H1 (cell line): ENCODE measurements around the gene OR10A6. TPM values are rescaled to one million over a fixed set of nuclear protein-coding genes. Genes with fewer than 3 reads are reported as not detected.

Source experiments
- CTCF ChIA-PET: fragments of 300-600 bp; sonication (Branson Sonifier 250); formaldehyde crosslinking; loops from one replicate; lab custom pipeline; 2021; ENCODE audit not compliant: partially characterized antibody; lab: Charles Lee
- POLR2A ChIA-PET: fragments of 300-600 bp; sonication (Branson Sonifier 250); formaldehyde crosslinking; loops from one replicate; lab custom pipeline; 2021; ENCODE audit warnings: inconsistent platforms; ENCODE audit not compliant: partially characterized antibody; lab: Charles Lee
- DNase-seq, 2 experiments: peaks; one replicate each; pipeline versions ENCODE4 v3.0.0 to v3.0.0-alpha.2; 2010 to 2022; ENCODE audit warnings: low spot score in 2 of 2, low read depth in 1 of 2, mixed read lengths in 1 of 2
- FAIRE-seq: peaks from 2 replicates; lab custom pipeline; 2011; peaks lifted over from hg19 to GRCh38; lab: Jason Lieb, UNC
- H2AFZ ChIP-seq: 2 replicates; pipeline ENCODE4 v1.8.1; 2012; ENCODE audit warnings: low read length, inconsistent platforms
- H2AK5ac ChIP-seq: 2 replicates; pipeline ENCODE4 v1.6.1; 2013; ENCODE audit warnings: low read depth, low read length
- H2BK120ac ChIP-seq: replicated peaks from 2 replicates; pipeline ENCODE3; 2013; ENCODE audit warnings: low read depth, low read length, inconsistent platforms
- H2BK12ac ChIP-seq: 2 replicates; pipeline ENCODE4 v1.6.1; 2013; ENCODE audit warnings: low read depth, low read length
- H2BK15ac ChIP-seq: 2 replicates; pipeline ENCODE4 v1.6.1; 2013; ENCODE audit warnings: low read length
- H2BK20ac ChIP-seq: 2 replicates; pipeline ENCODE4 v1.6.1; 2013; ENCODE audit warnings: low read length
- H2BK5ac ChIP-seq: 2 replicates; pipeline ENCODE4 v1.6.1; 2013; ENCODE audit warnings: low read depth, low read length
- H3K14ac ChIP-seq: 2 replicates; pipeline ENCODE4 v1.6.1; 2013; ENCODE audit warnings: inconsistent platforms; ENCODE audit not compliant: insufficient read length
- H3K18ac ChIP-seq: 2 replicates; pipeline ENCODE4 v1.6.1; 2013; ENCODE audit warnings: low read length; ENCODE audit errors: extremely low read depth
- H3K23ac ChIP-seq: 2 replicates; pipeline ENCODE4 v1.6.1; 2013; ENCODE audit warnings: inconsistent platforms; ENCODE audit not compliant: insufficient read length
- H3K23me2 ChIP-seq: 2 replicates; pipeline ENCODE4 v1.6.1; 2013; ENCODE audit warnings: low read depth, low read length
- H3K27ac ChIP-seq: 2 replicates; pipeline ENCODE4 v1.6.1; 2011; ENCODE audit warnings: low read depth, low read length, inconsistent platforms
- H3K27me3 ChIP-seq, 4 experiments: replicated peaks in 1 of 4; 1 replicate in 1 of 4; 2 replicates in 3 of 4; pipeline versions ENCODE4 v1.6.1 to v1.8.1; 2011 to 2013; ENCODE audit warnings: low read length in 3 of 4, mild to moderate bottlenecking in 3 of 4, inconsistent platforms in 2 of 4, mixed read lengths in 2 of 4, moderate library complexity in 1 of 4; ENCODE audit not compliant: control insufficient read depth in 3 of 4, insufficient read depth in 3 of 4; ENCODE audit errors: extremely low read depth in 1 of 4
- H3K36me3 ChIP-seq, 4 experiments: 2 replicates each; pipeline versions ENCODE4 v1.6.1 to v1.8.1; 2011 to 2013; ENCODE audit warnings: mild to moderate bottlenecking in 4 of 4, low read length in 3 of 4, moderate library complexity in 2 of 4, control low read depth in 1 of 4, inconsistent platforms in 1 of 4; ENCODE audit not compliant: insufficient read depth in 4 of 4, control insufficient read depth in 2 of 4
- H3K4ac ChIP-seq: replicated peaks from 2 replicates; pipeline ENCODE3; 2013; ENCODE audit warnings: low read length, low read depth, mixed read lengths, inconsistent platforms; ENCODE audit not compliant: insufficient read length
- H3K4me1 ChIP-seq, 4 experiments: replicated peaks in 1 of 4; 1 replicate in 1 of 4; 2 replicates in 3 of 4; pipeline versions ENCODE4 v1.6.1 to v1.8.1; 2011 to 2013; ENCODE audit warnings: low read length in 3 of 4, inconsistent platforms in 2 of 4, mixed read lengths in 1 of 4; ENCODE audit not compliant: insufficient read depth in 4 of 4, control insufficient read depth in 3 of 4
- H3K4me2 ChIP-seq, 2 experiments: 2 replicates each; pipeline versions ENCODE4 v1.6.1 to v1.8.1; 2011 to 2013; ENCODE audit warnings: low read depth in 2 of 2, low read length in 2 of 2, control low read depth in 1 of 2, inconsistent platforms in 1 of 2, mild to moderate bottlenecking in 1 of 2; ENCODE audit not compliant: insufficient read depth in 1 of 2
- H3K4me3 ChIP-seq, 4 experiments: fragments of 200-600, 300-600 bp in 1 of 4; sonication (generic), shearing (Covaris generic), sonication (Bioruptor Twin) in 1 of 4; 2 replicates each; pipeline versions ENCODE4 v1.5.1 to v1.8.1; 2011 to 2016; ENCODE audit warnings: low read length in 4 of 4, low read depth in 3 of 4, control low read depth in 2 of 4, inconsistent platforms in 2 of 4, mild to moderate bottlenecking in 2 of 4, mixed read lengths in 1 of 4, moderate library complexity in 1 of 4; ENCODE audit not compliant: insufficient read depth in 2 of 4; ENCODE audit errors: extremely low read depth in 1 of 4
- H3K56ac ChIP-seq: replicated peaks from 2 replicates; pipeline ENCODE3; 2013; ENCODE audit warnings: low read depth, mild to moderate bottlenecking, mixed read lengths, low read length, inconsistent platforms; ENCODE audit not compliant: insufficient read length
- H3K79me1 ChIP-seq: 2 replicates; pipeline ENCODE4 v1.6.1; 2013; ENCODE audit warnings: low read depth, low read length, control low read depth
- H3K79me2 ChIP-seq, 2 experiments: 2 replicates each; pipeline versions ENCODE4 v1.6.1 to v1.8.1; 2012 to 2013; ENCODE audit warnings: low read length in 2 of 2, mild to moderate bottlenecking in 2 of 2, inconsistent platforms in 1 of 2; ENCODE audit not compliant: insufficient read depth in 2 of 2, control insufficient read depth in 1 of 2
- H3K9ac ChIP-seq, 4 experiments: replicated peaks in 1 of 4; 1 replicate in 1 of 4; 2 replicates in 3 of 4; pipeline versions ENCODE4 v1.6.1 to v1.8.1; 2011 to 2013; ENCODE audit warnings: low read depth in 3 of 4, low read length in 3 of 4, control low read depth in 2 of 4, mild to moderate bottlenecking in 2 of 4, moderate library complexity in 2 of 4, inconsistent platforms in 1 of 4; ENCODE audit errors: extremely low read depth in 1 of 4
- H3K9me3 ChIP-seq, 2 experiments: 2 replicates each; pipeline versions ENCODE4 v1.6.1 to v1.8.1; 2012 to 2013; ENCODE audit warnings: mild to moderate bottlenecking in 2 of 2, moderate library complexity in 2 of 2, control low read depth in 1 of 2, inconsistent platforms in 1 of 2, low read depth in 1 of 2, low read length in 1 of 2, mixed read lengths in 1 of 2; ENCODE audit not compliant: insufficient read depth in 2 of 2
- H4K20me1 ChIP-seq, 2 experiments: replicated peaks in 1 of 2; 2 replicates each; pipeline versions ENCODE3 to v1.8.1; 2011 to 2013; ENCODE audit warnings: inconsistent platforms in 2 of 2, low read length in 2 of 2, mild to moderate bottlenecking in 1 of 2; ENCODE audit not compliant: insufficient read depth in 2 of 2, control insufficient read depth in 1 of 2
- H4K5ac ChIP-seq: 2 replicates; pipeline ENCODE4 v1.6.1; 2013; ENCODE audit warnings: low read length, low read depth, mixed read lengths, inconsistent platforms; ENCODE audit not compliant: insufficient read length
- H4K8ac ChIP-seq: 2 replicates; pipeline ENCODE4 v1.8.0; 2013; ENCODE audit warnings: mild to moderate bottlenecking, moderate library complexity, low read length, inconsistent platforms; ENCODE audit not compliant: insufficient read depth; ENCODE audit errors: extremely low read depth
- H4K91ac ChIP-seq: replicated peaks from 2 replicates; pipeline ENCODE3; 2013; ENCODE audit warnings: low read length, mixed read lengths, inconsistent platforms; ENCODE audit not compliant: insufficient read length
- CREB1 ChIP-seq: IDR thresholded peaks from 2 replicates; pipeline ENCODE4 v1.6.1; 2012; ENCODE audit warnings: inconsistent platforms
- RAD21 ChIP-seq, 2 experiments: IDR thresholded peaks in 1 of 2; conservative IDR thresholded peaks in 1 of 2; 2 replicates each; pipeline ENCODE4 v1.6.1; 2011; ENCODE audit warnings: low read depth in 2 of 2, low read length in 2 of 2, improper control_type of control experiment in 1 of 2, inconsistent platforms in 1 of 2, mild to moderate bottlenecking in 1 of 2, moderate library complexity in 1 of 2
- WGBS, 2 experiments: shearing (Covaris generic) in 1 of 2; methylation state at CpG; one replicate each; pipeline versions ENCODE4 v1.1.6 to v1.1.7; 2013 to 2015; ENCODE audit warnings: low lambda C conversion rate in 2 of 2, mixed read lengths in 2 of 2, inconsistent platforms in 1 of 2, low coverage in 1 of 2, missing lambda C conversion rate in 1 of 2; ENCODE audit not compliant: insufficient replicate concordance in 2 of 2, insufficient coverage in 1 of 2, insufficient read length in 1 of 2; ENCODE audit errors: extremely low coverage in 1 of 2, missing lambda C conversion rate in 1 of 2; 5-methylcytosine and 5-hydroxymethylcytosine counted together
- polyA plus RNA-seq, 7 experiments: library from polyadenylated mRNA; depleted of rRNA in 3 of 7; stranded (reverse) in 5 of 7; unstranded in 2 of 7; fragments of >200 nt in 5 of 7; fragments of 200-250 nt in 2 of 7; gene quantifications; 1 replicate in 5 of 7; 2 replicates in 1 of 7; 4 replicates in 1 of 7; pipeline versions ENCODE4 v1.2.1 to v1.2.3, GENCODE V29; 2011 to 2013; ENCODE audit warnings: missing spikeins in 2 of 7, mixed read lengths in 2 of 7
- total RNA-seq: library from RNA; stranded (reverse); fragmentation: NEBNext Ultra II Directional; extraction: Animal tissue kit (Norgen Biotek cat#: 25700); gene quantifications from 2 replicates; pipeline ENCODE4 v1.2.1, GENCODE V29; 2021

OR10A6 gene
- total and polyA plus RNA-seq, 2 of the 8 experiments (the other 6 are each of a cell fraction or from before 2014, with no cell fraction given): not detected

DNA sequence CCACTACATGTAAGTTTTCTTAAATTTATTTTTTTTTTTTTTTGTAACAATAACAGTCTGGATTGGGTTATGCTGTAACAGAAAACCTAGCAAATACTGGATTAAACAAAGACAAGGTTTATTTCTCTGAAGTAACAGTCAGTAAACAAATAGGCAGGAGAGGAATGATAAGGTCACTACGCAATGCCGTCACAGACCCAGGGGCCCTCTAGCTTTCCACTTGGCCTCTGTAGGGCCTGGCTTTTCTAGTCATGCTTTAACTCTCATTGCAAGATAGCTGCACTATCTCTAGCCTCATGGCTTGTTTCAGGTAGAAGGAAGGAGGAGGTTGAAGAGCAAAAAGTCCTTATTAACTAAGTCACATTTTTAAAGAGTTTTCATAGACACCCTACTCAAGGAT lies 6.5 kb downstream of the OR10A6 start:
- H3K4ac ChIP-seq: no peak overlapping the region
- no peak overlapping the region for H3K4me2 ChIP-seq
- H3K27me3 ChIP-seq: no peaks in the 10 kb centered on the region; a peak in 1 of 7 replicates
- no peaks in the 10 kb centered on the region for H3K79me1 ChIP-seq
- H2AK5ac ChIP-seq: no peak overlapping the region
- H4K20me1 ChIP-seq: no peaks in the 10 kb centered on the region
- H2BK20ac ChIP-seq: no peak overlapping the region
- H3K14ac ChIP-seq: no peak overlapping the region
- no peaks in the 10 kb centered on the region for H3K36me3 ChIP-seq
- no peak overlapping the region for H3K18ac ChIP-seq
- no peak overlapping the region for H3K4me3 ChIP-seq
- H3K4me1 ChIP-seq: no peaks in the 10 kb centered on the region
- H3K9me3 ChIP-seq: no peaks in the 10 kb centered on the region
- no peak for FAIRE-seq
- H2BK5ac ChIP-seq: no peak overlapping the region
- H3K23ac ChIP-seq: no peak overlapping the region
- H3K23me2 ChIP-seq: no peaks in the 10 kb centered on the region
- no peak overlapping the region for H2BK120ac ChIP-seq
- H3K56ac ChIP-seq: no peak overlapping the region
- POLR2A ChIA-PET: interaction anchor here (1.6 kb wide), 1 partner anchor 19 kb away, joined by 3 read pairs; no protein-coding TSS in a partner anchor
- H2AFZ ChIP-seq: no peak overlapping the region
- H4K91ac ChIP-seq: no peak overlapping the region
- no peak overlapping the region for H3K9ac ChIP-seq
- TF ChIP-seq RAD21 (IDR thresholded peaks at IDR 0.05 in 1 of 2, conservative IDR thresholded peaks at IDR 0.05 in 1 of 2; ENCODE audit: low read depth in 2 of 2, low read length in 2 of 2): no peak
- TF ChIP-seq CREB1: no peak
- DNase-seq: no peak
- no peak overlapping the region for H3K27ac ChIP-seq
- H3K79me2 ChIP-seq: no peaks in the 10 kb centered on the region
- H4K8ac ChIP-seq: no peak overlapping the region
- 100% methylated on average over 2 of the region's 2 CpGs; no CpG with 5 or more reads in 1 of the 2 experiments for WGBS, 2 experiments
- H2BK12ac ChIP-seq: no peak overlapping the region
- H4K5ac ChIP-seq: no peak overlapping the region
- no peak overlapping the region for H2BK15ac ChIP-seq
- CTCF ChIA-PET: interaction anchor here (0.9 to 1.2 kb wide), 2 partner anchors 19 to 97 kb away, joined by 3 to 4 read pairs; no protein-coding TSS in a partner anchor
